ENCODE data around the gene DXO.
A peak's percentile ranks its signal among the peaks of the same experiment; 100 is the strongest.
"Not testable (repeated sequence)": the region's sequence is repeated elsewhere in the genome, so short reads cannot be mapped to it uniquely, and the experiment has no call there.

The DXO gene

DNA sequence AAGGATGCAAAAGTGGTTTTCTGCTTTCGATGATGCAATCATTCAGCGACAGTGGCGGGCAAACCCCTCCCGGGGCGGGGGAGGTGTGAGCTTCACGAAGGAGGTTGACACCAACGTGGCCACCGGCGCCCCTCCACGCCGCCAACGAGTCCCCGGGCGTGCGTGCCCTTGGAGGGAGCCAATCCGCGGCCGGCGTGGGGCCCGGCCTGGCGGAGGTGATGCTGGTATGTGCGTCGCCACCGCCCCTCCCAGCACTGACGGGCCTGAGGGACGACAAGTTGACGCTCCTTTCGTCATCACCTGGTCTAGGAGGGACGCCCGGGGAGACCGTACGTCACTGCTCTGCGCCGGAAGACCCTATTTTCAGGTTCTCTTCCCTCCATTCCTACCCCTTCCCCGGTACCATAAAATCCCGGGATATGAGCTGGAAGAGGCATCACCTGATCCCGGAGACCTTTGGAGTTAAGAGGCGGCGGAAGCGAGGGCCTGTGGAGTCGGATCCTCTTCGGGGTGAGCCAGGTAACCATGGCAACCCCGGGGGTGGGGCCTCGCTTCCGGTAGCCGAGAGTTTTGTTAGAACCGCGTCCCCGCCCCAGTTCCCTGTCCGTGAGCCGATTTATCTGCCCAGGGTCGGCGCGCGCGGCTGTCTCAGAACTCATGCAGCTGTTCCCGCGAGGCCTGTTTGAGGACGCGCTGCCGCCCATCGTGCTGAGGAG, at the start of gene DXO:
TSS of gene DXO (minus strand) at position 146 of the 716 bp plus-strand sequence. CDS start 463 bp downstream, outside the sequence.
- DNase-seq = peak; percentile 94 to 96

DNA sequence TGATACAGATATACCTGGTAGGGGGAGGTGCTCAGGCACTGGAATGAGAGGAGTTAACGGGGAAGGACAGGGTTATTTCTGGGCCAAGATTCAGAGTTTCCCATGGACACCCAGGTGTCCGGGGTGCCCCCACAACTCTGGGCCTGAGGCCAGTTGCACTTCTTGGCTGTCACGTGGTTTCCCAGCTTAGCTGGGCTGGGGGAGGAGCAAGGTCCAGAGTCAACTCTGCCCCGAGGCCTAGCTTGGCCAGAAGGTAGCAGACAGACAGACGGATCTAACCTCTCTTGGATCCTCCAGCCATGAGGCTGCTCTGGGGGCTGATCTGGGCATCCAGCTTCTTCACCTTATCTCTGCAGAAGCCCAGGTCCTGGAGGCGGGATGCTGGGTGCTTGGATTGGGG, 42.6 kb upstream of the DXO start, which contains the start of gene C4B:
TSS of gene C4B (plus strand) at position 249 of the 400 bp plus-strand sequence. CDS start at position 300, 51 bp downstream.
- DNase-seq = not testable (repeated sequence)

DNA sequence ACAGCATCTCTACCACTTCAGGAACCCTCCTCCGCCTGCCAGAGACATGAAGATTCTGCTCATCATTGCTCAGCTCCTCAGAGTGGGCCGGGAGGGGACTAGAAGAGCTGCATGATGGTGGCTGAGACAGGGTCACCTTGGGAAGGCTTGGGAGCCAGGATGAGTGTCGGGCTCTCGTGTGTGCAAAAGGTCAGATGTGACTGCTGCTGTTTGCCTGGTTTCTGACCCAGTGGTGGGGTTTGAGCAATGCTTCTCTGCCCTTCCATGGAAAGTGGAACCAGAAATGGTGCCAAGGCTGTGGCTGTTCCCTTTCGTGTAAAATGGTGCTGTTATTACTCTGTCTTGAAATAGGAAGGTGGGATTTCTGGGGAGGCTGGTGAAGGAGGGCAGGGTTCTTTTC, 41.8 kb upstream of the DXO start:
- not testable (repeated sequence) for DNase-seq

DNA sequence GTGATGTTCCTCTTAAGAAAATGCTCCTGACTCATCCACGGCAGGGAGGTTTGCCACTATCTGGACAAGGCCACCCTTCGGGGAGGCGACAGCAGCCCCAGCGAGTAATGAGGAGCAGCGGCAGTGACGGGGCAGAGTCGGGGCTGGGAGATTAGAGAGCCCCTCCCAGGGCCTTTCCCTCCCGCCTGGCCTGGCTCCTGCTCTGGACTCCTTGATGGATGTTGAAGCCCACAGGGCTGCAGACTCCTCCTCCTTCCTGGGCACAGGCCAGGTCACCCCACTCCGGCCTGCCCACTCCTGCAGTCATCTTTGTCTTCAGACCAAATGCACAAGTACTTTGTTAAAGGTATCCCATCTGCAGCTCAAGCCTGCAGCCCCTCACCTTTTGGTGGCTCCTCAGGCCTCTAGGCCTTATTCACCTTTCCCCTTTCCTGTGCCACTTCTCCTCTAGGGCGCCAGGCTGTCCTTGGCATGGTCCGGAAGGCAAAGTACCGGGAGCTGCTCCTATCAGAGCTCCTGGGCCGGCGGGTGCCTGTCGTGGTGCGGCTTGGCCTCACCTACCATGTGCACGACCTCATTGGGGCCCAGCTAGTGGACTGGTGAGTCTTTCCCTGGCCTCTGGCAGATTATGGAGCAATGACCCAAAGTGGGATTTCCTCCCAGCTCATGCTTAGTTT, 41.1 kb upstream of the DXO start:
- DNase-seq = not testable (repeated sequence)

DNA sequence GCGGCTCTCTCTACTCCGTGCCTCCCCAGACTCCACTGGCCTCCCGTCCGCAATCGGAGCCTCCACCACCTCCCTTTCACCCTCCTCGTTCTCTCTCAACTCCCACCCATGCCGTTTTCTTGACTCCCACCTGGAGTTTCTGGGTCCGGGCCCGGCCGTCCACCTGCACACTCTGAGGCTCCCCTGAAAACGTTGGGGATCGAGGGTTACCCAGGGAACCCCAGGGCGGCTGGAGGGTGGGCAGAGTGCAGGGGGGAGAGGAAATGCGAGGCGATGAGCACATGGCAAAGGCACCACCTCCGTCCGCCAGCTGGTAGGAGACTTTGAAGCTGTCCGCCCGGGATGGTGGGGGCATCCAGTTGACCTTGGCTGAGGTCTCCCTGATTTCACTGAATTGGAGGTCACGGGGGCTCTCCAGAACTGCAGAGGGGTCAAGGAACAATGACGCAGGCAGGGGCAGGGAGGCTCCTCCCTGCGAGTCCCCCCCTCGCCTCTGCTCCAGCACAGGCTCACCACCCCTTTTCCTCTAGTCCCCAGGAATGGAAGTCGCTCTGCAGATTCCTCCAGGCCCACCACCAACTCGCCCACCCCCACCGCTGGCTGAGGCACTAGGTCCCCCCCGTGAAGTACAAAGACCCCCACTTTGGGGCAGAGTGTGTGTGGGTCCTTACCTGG, 39.1 kb upstream of the DXO start:
- DNase-seq = not testable (repeated sequence)

DNA sequence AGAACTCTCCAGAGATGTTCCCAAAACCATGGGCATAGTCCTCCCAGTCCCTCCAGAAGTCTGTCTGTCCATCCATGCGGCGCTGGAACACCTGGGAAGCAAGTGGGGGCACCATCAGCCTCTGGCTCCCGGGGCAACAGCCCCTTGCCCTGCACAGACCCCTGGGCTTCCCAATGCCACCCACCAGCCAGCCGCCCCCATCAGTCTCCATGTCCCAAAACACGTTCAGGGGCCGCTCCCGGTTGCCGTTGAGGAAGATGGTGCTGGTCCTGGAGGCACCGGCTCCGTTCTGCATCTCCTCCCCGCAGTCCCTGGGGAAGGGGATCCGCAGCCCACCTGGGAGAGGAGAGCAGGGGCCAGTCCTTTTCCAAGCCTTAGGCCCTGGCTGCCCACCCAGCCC, 37.6 kb upstream of the DXO start:
- DNase-seq = not testable (repeated sequence)

DNA sequence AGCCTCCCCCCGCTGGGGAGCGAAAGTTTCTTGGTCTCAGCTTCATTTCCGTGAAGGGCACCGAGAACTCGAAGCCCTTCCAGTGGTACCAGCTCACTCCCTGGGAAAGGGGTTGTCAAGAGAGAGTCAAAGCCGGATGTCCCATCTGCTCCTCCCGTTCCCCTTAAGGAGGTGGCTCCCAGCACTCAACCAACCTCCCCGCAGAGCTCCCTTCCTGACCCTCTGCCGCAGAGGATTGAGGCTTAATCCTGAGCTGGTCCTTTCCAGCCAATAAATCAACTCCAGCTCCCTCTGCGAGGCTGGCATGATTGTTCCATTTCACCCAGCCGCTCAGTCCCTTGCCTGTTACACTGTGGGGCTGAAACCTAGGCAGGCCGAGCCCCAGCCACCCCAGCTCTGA, 36.7 kb upstream of the DXO start:
- DNase-seq = not testable (repeated sequence)

DNA sequence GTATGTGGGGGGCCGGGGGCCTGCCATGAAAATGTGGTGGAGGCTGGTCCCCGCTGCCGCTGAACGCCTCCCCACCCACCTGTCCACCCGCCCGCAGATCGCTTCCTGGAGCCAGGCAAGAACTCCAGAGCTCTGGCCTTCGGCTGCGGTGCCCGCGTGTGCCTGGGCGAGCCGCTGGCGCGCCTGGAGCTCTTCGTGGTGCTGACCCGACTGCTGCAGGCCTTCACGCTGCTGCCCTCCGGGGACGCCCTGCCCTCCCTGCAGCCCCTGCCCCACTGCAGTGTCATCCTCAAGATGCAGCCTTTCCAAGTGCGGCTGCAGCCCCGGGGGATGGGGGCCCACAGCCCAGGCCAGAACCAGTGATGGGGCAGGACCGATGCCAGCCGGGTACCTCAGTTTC, 36.1 kb upstream of the DXO start:
- DNase-seq = not testable (repeated sequence)

DNA sequence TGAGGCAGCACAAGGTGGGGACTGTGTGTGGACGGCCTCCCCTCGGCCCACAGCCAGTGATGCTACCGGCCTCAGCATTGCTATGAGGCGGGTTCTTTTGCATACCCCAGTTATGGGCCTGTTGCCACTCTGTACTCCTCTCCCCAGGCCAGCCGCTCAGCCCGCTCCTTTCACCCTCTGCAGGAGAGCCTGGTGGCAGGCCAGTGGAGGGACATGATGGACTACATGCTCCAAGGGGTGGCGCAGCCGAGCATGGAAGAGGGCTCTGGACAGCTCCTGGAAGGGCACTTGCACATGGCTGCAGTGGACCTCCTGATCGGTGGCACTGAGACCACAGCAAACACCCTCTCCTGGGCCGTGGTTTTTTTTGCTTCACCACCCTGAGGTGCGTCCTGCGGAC, 35.1 kb upstream of the DXO start:
- not testable (repeated sequence) for DNase-seq

DNA sequence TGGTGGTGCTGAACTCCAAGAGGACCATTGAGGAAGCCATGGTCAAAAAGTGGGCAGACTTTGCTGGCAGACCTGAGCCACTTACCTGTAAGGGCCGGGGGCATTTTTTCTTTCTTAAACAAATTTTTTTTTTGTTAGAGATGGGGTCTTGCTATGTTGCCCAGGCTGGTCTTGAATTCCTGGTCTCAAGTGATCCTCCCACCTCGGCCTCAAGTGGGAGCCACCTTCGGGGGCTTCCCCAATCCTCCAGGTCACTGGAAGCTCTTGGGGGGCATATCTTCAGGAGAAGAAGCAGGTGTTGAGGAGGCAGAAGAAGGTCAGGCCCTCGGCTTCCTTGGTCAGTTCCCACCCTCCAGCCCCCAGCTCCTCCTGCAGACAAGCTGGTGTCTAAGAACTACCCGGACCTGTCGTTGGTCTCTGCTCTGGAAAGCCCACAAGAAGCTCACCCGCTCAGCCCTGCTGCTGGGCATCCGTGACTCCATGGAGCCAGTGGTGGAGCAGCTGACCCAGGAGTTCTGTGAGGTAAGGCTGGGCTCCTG, 34.1 kb upstream of the DXO start:
- DNase-seq = not testable (repeated sequence)

DNA sequence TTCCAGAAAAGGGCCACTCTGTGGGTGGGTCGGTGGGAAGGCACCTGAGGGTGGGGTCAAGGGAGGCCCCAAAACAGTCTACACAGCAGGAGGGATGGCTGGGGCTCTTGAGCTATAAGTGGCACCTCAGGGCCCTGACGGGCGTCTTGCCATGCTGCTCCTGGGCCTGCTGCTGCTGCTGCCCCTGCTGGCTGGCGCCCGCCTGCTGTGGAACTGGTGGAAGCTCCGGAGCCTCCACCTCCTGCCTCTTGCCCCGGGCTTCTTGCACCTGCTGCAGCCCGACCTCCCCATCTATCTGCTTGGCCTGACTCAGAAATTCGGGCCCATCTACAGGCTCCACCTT, 33.6 kb upstream of the DXO start:
- not testable (repeated sequence) for DNase-seq

DNA sequence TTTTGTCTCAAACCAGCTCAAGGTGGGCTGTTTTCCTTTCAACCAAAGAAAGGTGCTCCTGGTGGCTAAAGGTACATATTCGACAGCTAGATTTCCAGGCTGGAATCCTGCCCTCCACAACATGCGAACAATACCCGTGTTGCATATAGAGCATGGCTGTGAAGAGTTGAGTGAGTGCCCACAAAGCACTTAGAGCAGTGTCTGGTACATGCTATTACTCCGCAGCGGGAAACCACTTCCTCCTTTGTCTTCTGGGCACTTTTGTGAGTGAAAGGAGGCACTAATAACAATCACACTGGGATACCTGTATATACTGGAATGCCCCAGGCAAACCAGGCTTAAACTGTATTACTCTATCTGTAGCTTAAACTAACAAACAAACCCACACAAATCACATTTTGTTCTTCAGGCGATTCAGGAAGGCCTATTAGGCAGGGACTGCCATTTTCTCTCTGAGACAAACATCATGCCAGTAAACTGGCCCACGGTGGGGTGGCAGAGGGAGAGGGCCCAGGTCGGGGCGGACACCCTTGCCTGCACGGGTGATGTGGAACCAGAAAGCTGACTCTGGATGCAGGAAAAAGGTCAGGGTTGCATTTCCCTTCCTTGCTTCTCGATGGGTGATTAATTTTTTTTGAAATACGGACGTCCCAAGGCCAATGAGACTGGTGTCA, 33.1 kb upstream of the DXO start:
- not testable (repeated sequence) for DNase-seq

DNA sequence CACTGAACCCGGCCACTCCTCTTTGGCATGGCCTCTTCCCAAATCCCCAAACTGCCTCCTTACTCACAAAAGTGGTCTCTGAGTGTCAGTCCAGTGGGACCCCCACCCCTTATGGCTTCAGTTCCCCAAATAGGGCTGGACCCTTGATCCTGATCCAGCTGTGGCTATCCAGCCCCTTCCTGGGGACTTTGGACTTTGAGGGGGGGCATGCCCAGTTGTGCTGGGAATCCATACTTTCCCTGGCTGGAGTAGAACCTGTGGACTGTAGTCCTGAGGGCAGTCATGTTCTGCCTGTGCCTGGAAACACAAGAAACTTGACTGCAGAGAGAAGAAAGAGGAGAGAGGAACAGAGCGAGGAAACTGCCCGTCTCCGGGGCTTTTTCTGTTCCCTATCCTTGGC, 32.5 kb upstream of the DXO start:
- not testable (repeated sequence) for DNase-seq

DNA sequence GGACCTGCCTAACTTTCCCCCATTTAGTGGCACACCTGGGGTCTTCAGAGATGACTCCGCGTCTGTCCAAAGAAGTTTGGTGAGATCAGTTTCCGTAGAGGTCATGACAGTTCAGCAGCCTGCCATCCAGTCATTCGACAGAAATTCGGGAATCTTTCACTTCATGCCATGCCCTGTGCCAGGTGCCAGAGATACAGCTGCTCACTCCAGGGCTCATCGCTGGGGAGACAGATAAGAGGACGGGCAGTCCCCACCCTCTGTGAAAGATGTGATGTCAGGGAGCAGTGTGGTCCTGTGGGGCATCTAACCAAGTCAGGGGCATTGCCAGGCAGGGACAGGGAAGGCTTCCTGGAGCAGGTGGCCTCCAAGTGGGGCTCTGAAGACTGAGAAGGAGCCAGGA, 31.4 kb upstream of the DXO start:
- DNase-seq = not testable (repeated sequence)

DNA sequence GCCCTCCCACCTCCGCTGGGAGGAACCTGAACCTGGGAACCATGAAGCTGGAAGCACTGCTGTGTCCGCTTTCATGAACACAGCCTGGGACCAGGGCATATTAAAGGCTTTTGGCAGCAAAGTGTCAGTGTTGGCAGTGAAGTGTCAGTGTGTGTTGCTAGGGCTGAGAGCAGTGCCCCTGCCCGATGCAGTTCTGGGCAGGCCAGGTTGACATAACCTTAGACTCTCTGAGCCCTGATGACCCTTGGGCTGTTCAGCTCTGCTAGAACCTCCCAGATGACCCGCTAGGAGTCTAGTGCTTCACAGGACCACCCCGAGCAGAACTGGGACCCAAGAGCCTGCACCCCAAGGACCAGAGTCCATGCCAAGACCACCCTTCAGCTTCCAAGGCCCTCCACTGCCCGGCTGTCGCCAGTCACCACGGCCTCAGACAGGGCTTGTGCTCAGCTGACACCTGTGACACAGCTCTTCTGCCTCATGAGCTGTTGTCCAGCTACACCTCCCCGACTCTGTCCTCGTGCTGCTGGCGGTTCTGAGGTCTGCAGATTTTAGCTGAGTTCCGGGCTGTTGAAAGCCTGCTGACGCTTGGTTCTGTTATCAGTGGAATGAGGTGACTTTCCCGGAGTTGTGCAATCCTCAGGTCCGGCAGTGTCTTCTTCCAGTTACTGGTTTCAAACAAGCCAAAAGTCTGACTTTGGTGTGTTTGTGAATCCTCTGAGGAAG, 30.8 kb upstream of the DXO start:
- DNase-seq = not testable (repeated sequence)

DNA sequence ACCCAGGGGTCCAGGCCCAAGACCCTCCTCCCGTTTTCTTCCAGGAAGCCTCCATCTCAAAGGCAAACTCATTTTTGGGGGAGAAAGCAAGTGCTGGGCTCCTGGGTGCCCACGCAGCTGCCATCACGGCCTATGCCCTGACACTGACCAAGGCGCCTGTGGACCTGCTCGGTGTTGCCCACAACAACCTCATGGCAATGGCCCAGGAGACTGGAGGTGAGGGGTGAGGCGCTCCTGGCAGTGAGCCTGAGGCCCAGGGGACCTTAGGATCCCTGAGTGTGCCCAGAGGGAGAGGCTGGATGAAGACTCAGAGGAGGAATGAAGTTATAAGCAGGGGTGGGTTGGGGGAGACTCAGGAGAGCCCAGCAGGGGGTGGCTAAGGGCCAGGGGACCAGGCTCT, 24.4 kb upstream of the DXO start:
- DNase-seq = not testable (repeated sequence)

DNA sequence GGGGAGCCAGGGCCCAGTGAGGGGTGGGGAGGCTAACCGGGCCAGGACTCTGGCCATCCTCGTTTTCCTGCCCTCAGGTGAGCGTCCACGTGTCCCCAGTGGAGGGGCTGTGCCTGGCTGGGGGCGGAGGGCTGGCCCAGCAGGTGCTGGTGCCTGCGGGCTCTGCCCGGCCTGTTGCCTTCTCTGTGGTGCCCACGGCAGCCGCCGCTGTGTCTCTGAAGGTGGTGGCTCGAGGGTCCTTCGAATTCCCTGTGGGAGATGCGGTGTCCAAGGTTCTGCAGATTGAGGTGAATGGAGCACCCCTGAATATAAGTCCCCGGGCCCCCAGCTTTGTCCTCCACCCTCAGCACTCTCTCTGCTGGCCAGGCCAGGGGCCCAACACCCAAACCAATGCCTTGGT, 22.5 kb upstream of the DXO start:
- not testable (repeated sequence) for DNase-seq

DNA sequence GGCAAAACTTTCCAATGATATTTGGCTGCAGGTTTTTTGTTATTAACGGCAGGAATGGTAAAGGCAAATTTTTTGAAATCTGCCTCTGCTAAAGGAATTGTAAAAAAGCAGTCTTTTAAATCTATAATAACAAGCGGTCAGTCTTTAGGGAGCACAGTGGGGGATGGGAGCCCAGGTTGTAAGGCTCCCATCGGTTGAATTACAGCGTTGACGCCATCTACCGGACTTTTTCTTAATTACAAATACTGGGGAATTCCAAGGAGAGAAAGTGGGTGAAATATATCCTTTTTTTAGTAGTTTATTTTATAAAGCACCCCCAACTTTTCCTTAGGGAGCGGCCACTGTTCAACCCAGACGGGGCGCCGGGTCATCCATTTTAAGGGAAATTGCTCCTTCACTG, 17.4 kb upstream of the DXO start:
- not testable (repeated sequence) for DNase-seq

DNA sequence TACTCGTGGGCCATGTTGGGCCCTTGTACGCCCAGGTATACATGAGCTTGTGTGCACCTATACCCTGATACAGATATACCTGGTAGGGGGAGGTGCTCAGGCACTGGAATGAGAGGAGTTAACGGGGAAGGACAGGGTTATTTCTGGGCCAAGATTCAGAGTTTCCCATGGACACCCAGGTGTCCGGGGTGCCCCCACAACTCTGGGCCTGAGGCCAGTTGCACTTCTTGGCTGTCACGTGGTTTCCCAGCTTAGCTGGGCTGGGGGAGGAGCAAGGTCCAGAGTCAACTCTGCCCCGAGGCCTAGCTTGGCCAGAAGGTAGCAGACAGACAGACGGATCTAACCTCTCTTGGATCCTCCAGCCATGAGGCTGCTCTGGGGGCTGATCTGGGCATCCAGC, 9.8 kb upstream of the DXO start, which contains the start of gene C4A:
TSS of gene C4A (plus strand) at position 314 of the 400 bp plus-strand sequence. CDS start at position 365, 51 bp downstream.
- DNase-seq = not testable (repeated sequence)

DNA sequence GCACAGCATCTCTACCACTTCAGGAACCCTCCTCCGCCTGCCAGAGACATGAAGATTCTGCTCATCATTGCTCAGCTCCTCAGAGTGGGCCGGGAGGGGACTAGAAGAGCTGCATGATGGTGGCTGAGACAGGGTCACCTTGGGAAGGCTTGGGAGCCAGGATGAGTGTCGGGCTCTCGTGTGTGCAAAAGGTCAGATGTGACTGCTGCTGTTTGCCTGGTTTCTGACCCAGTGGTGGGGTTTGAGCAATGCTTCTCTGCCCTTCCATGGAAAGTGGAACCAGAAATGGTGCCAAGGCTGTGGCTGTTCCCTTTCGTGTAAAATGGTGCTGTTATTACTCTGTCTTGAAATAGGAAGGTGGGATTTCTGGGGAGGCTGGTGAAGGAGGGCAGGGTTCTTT, 9.1 kb upstream of the DXO start:
- DNase-seq = not testable (repeated sequence)

DNA sequence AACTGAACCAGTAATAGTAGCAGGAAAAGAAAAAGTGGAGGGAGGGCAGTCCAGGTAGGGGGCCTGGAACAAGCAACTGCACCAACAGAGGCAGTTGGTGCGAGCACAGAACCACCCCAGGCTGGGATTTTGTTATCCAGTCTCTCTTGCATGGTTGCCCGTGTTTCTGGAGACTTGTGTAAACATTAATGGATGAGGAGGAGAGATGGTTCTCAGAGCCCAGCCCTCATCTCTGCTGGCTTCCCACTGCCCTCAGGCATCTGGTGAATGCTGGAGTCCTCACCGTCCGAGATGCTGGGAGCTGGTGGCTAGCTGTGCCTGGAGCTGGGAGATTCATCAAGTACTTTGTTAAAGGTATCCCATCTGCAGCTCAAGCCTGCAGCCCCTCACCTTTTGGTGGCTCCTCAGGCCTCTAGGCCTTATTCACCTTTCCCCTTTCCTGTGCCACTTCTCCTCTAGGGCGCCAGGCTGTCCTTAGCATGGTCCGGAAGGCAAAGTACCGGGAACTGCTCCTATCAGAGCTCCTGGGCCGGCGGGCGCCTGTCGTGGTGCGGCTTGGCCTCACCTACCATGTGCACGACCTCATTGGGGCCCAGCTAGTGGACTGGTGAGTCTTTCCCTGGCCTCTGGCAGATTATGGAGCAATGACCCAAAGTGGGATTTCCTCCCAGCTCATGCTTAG, 8.4 kb upstream of the DXO start:
- not testable (repeated sequence) for DNase-seq
